ENCODE measurements around the gene LGALS8.
"Not testable (repeated sequence)": the region's sequence is repeated elsewhere in the genome, so short reads cannot be mapped to it uniquely, and the experiment has no call there.

The LGALS8 gene

GRCh38 chr1:236501093-236501492 is 22.7 kb upstream of the LGALS8 start:
- TF ChIP-seq ZC3H10 (CRISPR knock-in tag; IDR thresholded peaks at IDR 0.05) (no peak), ZFP30 (CRISPR knock-in tag; IDR thresholded peaks at IDR 0.05) (no peak), GLIS3 (CRISPR knock-in tag; IDR thresholded peaks at IDR 0.05) (no peak), BACH2 (CRISPR knock-in tag; IDR thresholded peaks at IDR 0.05; ENCODE audit: borderline replicate concordance) (no peak), CSRNP3 (CRISPR knock-in tag; IDR thresholded peaks at IDR 0.05) (no peak), ARNTL (CRISPR knock-in tag; IDR thresholded peaks at IDR 0.05; ENCODE audit: borderline replicate concordance, low read depth) (no peak), ZNF8 (CRISPR knock-in tag; IDR thresholded peaks at IDR 0.05) (no peak)
- ATAC-seq = no peak

GRCh38 chr1:236502579-236502971 is 21.2 kb upstream of the LGALS8 start:
- TF ChIP-seq ISL1 (CRISPR knock-in tag; IDR thresholded peaks at IDR 0.05) = peak; percentile 62
- 0 out of 2 replicates have a peak, but pooled peaks have one; percentile 26 for TF ChIP-seq ESRRG (CRISPR knock-in tag; IDR thresholded peaks at IDR 0.05)
- TF ChIP-seq CSDC2 (CRISPR knock-in tag; IDR thresholded peaks at IDR 0.05) = 0 out of 2 replicates have a peak, but pooled peaks have one; percentile 44
- 0 out of 2 replicates have a peak, but pooled peaks have one; percentile 76 for TF ChIP-seq OSR1 (CRISPR knock-in tag; IDR thresholded peaks at IDR 0.05)
- TF ChIP-seq SNAI2 (CRISPR knock-in tag; IDR thresholded peaks at IDR 0.05) = peak; percentile 70; the same call in 1 of the 2 replicates
- TF ChIP-seq, protein P1, sequence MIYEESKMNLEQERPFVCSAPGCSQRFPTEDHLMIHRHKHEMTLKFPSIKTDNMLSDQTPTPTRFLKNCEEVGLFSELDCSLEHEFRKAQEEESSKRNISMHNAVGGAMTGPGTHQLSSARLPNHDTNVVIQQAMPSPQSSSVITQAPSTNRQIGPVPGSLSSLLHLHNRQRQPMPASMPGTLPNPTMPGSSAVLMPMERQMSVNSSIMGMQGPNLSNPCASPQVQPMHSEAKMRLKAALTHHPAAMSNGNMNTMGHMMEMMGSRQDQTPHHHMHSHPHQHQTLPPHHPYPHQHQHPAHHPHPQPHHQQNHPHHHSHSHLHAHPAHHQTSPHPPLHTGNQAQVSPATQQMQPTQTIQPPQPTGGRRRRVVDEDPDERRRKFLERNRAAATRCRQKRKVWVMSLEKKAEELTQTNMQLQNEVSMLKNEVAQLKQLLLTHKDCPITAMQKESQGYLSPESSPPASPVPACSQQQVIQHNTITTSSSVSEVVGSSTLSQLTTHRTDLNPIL (CRISPR knock-in tag; IDR thresholded peaks at IDR 0.05; ENCODE audit: low read depth) = no peak; the same call in 1 of the 2 replicates
- ATAC-seq = peak; percentile 51

DNA sequence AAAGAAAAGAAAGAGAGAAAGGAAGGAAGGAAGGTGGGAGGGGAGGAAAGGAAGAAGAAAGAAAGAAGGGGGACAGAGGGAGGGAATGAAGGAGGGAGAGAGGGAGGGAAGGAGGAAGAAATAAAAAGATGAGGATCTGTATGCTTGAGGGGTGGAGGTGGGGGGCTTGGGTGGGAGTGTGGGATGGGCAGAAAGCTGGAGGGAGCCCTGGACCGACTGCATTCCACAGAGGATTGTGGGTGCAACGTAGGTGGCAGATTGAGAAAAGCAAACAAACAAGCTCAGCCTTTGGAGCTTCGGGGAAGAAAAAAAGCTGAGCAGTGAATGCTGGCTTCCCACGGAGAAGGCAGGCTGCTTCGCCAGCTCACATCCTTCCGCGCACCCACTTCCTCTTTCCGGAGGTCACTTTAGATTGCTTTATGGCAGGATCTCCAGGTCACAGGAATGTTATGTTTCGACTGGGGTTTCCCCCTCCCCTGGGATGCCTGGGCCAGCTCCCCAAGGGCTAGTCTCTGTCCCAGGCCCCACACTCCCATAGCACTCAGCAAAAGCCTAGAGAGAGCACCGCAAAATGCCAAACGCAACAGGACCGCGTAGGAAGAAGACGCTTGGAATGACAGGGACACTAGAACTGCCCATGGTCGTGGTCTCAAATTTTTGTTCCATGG is 20.7 kb upstream of the LGALS8 start:
- ATAC-seq = peak; percentile 33
- TF ChIP-seq, protein P1 (CRISPR knock-in tag; IDR thresholded peaks at IDR 0.05; ENCODE audit: low read depth) = no peak
- no peak for TF ChIP-seq ZFP30 (CRISPR knock-in tag; IDR thresholded peaks at IDR 0.05)
- no peak for TF ChIP-seq ZFP3 (CRISPR knock-in tag; IDR thresholded peaks at IDR 0.05)

DNA sequence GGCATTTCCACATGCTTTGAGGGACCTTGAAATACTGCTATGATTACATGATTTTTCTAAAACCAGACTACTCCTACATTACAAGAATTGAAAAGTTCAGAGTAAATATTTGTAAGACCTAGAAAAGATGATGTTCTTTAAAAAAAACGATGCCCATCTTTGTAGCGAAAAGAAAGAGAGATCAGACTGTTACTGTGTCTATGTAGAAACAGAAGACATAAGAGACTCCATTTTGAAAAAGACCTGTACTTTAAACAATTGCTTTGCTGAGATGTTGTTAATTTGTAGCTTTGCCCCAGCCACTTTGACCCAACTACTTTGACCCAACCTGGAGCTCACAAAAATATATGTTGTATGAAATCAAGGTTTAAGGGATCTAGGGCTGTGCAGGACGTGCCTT is 19.4 kb upstream of the LGALS8 start:
- not testable (repeated sequence) for ATAC-seq

GRCh38 chr1:236507022-236507700 is 16.6 kb upstream of the LGALS8 start:
- peak; percentile 94 for ATAC-seq
- TF ChIP-seq, protein P2, sequence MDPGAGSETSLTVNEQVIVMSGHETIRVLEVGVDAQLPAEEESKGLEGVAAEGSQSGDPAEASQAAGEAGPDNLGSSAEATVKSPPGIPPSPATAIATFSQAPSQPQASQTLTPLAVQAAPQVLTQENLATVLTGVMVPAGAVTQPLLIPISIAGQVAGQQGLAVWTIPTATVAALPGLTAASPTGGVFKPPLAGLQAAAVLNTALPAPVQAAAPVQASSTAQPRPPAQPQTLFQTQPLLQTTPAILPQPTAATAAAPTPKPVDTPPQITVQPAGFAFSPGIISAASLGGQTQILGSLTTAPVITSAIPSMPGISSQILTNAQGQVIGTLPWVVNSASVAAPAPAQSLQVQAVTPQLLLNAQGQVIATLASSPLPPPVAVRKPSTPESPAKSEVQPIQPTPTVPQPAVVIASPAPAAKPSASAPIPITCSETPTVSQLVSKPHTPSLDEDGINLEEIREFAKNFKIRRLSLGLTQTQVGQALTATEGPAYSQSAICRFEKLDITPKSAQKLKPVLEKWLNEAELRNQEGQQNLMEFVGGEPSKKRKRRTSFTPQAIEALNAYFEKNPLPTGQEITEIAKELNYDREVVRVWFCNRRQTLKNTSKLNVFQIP (CRISPR knock-in tag; IDR thresholded peaks at IDR 0.05; ENCODE audit: borderline replicate concordance, low read depth) = 0 out of 2 replicates have a peak, but pooled peaks have one; percentile 7
- TF ChIP-seq ZNF565 (CRISPR knock-in tag; conservative IDR thresholded peaks at IDR 0.05; ENCODE audit: low read depth) = no peak
- no peak for TF ChIP-seq ZNF70 (CRISPR knock-in tag; IDR thresholded peaks at IDR 0.05)
- TF ChIP-seq ARNTL (CRISPR knock-in tag; IDR thresholded peaks at IDR 0.05; ENCODE audit: borderline replicate concordance, low read depth) = no peak
- no peak for TF ChIP-seq RARB (CRISPR knock-in tag; IDR thresholded peaks at IDR 0.05)
- TF ChIP-seq CSRNP3 (CRISPR knock-in tag; IDR thresholded peaks at IDR 0.05) = no peak
- TF ChIP-seq SNAI2 (CRISPR knock-in tag; IDR thresholded peaks at IDR 0.05) = peak; percentile 35; the same call in 1 of the 2 replicates
- TF ChIP-seq ESRRG (CRISPR knock-in tag; IDR thresholded peaks at IDR 0.05) = no peak
- TF ChIP-seq CSDC2 (CRISPR knock-in tag; IDR thresholded peaks at IDR 0.05) = 0 out of 2 replicates have a peak, but pooled peaks have one; percentile 70
- TF ChIP-seq TCF4 (CRISPR knock-in tag; IDR thresholded peaks at IDR 0.05; ENCODE audit: borderline replicate concordance) = no peak
- no peak for TF ChIP-seq PPARA (CRISPR knock-in tag; IDR thresholded peaks at IDR 0.05; ENCODE audit: borderline replicate concordance)
- TF ChIP-seq TOX (CRISPR knock-in tag; IDR thresholded peaks at IDR 0.05; ENCODE audit: borderline replicate concordance) = no peak
- TF ChIP-seq BACH2 (CRISPR knock-in tag; IDR thresholded peaks at IDR 0.05; ENCODE audit: borderline replicate concordance) = no peak
- peak; percentile 29; the same call in 1 of the 2 replicates for TF ChIP-seq ZFP3 (CRISPR knock-in tag; IDR thresholded peaks at IDR 0.05)
- no peak for TF ChIP-seq GLIS3 (CRISPR knock-in tag; IDR thresholded peaks at IDR 0.05)
- no peak for TF ChIP-seq OSR1 (CRISPR knock-in tag; IDR thresholded peaks at IDR 0.05)
- TF ChIP-seq ZFP30 (CRISPR knock-in tag; IDR thresholded peaks at IDR 0.05) = no peak
- TF ChIP-seq PATZ1 (CRISPR knock-in tag; IDR thresholded peaks at IDR 0.05; ENCODE audit: borderline replicate concordance) = 0 out of 2 replicates have a peak, but pooled peaks have one; percentile 39
